ENCODE results near the gene KIF4A. TPM values are rescaled to one million over a fixed set of nuclear protein-coding genes. Genes with fewer than 3 reads are reported as not detected.
"Not testable (repeated sequence)": the region's sequence is repeated elsewhere in the genome, so short reads cannot be mapped to it uniquely, and the experiment has no call there.

The KIF4A gene, protein sequence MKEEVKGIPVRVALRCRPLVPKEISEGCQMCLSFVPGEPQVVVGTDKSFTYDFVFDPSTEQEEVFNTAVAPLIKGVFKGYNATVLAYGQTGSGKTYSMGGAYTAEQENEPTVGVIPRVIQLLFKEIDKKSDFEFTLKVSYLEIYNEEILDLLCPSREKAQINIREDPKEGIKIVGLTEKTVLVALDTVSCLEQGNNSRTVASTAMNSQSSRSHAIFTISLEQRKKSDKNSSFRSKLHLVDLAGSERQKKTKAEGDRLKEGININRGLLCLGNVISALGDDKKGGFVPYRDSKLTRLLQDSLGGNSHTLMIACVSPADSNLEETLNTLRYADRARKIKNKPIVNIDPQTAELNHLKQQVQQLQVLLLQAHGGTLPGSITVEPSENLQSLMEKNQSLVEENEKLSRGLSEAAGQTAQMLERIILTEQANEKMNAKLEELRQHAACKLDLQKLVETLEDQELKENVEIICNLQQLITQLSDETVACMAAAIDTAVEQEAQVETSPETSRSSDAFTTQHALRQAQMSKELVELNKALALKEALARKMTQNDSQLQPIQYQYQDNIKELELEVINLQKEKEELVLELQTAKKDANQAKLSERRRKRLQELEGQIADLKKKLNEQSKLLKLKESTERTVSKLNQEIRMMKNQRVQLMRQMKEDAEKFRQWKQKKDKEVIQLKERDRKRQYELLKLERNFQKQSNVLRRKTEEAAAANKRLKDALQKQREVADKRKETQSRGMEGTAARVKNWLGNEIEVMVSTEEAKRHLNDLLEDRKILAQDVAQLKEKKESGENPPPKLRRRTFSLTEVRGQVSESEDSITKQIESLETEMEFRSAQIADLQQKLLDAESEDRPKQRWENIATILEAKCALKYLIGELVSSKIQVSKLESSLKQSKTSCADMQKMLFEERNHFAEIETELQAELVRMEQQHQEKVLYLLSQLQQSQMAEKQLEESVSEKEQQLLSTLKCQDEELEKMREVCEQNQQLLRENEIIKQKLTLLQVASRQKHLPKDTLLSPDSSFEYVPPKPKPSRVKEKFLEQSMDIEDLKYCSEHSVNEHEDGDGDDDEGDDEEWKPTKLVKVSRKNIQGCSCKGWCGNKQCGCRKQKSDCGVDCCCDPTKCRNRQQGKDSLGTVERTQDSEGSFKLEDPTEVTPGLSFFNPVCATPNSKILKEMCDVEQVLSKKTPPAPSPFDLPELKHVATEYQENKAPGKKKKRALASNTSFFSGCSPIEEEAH
- total RNA-seq: 10 to 100 TPM; 17.2 to 29.8 TPM

DNA sequence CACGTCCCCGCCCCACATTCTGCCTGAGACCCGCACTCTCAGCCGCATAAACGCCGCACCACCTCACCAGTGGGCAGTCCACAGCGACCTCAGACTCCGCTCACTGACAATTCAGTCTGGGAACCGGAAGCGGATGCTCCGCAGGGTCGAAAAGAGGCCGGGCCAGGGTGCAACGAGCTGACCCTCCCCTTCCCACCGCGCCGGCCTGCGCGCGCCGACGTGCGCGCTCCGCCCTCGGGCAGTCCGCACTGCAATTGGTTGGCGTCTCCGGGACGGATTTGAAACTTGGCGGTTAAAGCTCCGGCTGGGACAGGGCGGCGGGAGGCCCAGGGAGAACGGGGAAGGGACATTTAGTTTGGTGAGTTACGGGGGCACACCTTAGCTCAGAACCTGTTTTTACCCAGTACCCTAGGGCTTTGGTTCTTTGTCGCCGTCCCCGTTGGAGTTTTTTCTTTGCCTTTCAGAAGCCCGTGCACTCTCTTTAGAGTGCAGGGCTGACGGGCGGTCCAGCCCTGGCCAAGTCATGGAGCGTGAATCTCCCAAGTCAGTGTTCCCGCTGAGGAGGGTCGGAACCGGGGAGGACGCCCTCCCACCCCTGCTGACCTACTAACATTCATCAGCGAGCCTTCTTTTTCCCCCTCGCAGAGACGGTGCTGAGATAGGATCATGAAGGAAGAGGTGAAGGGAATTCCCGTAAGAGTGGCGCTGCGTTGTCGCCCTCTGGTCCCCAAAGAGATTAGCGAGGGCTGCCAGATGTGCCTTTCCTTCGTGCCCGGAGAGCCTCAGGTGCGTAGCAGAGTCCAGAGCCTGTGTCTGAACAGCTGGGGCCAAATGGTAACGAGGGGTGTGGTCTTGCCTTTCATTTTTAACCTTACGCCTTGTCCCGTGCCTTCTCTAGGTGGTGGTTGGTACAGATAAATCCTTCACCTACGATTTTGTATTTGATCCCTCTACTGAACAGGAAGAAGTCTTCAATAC lies at the start of gene KIF4A, which contains the start of gene PDZD11:
TSS of gene KIF4A (plus strand) at position 312 of the 978 bp plus-strand sequence. CDS start at position 667, 355 bp downstream.
TSS of gene PDZD11 (minus strand) at position 135 of the 978 bp plus-strand sequence. CDS start 586 bp downstream, outside the sequence.
- Mint-ChIP-seq H3K9me3 (no peaks in the 10 kb centered on the region), H3K4me3 (peak within 1 kb of the TSS; percentile 84), H3K36me3 (peaks cover under 1% of the 10 kb centered on the region), H3K27ac (peak within 1 kb of the TSS; percentile 60 to 81), H3K27me3 (peaks cover 0 to 2% of the 10 kb centered on the region in 2 donors), H3K4me1 (ENCODE audit: low read depth in 2 of 2) (peaks cover under 1 to 6% of the 10 kb centered on the region in 2 donors)
- ATAC-seq (peak; percentile 99 to 100), DNase-seq (ENCODE audit: low spot score) (peak; percentile 89)

DNA sequence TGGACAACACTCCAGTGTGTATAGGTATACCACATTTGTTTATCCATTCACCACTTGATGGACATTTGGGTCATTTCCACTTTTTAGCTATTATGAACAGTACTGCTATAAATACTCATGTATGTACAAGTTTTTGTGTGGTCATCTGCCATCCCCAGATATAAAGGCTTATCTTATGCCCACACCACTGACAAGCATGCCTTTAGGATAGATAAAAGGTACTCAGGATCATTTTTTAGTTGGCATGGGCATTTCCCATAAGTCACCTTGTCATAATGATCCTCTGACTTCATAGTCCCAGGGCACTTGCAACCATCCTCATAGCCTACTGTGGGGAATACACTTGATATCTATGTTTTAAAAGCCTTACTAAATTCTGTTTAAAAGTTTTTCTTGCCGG lies 49.2 kb upstream of the KIF4A start:
- no peaks in the 10 kb centered on the region for H3K4me1 Mint-ChIP-seq (ENCODE audit: low read depth in 2 of 2)
- no peaks in the 10 kb centered on the region for H3K9me3 Mint-ChIP-seq
- no peaks in the 10 kb centered on the region for H3K36me3 Mint-ChIP-seq
- ATAC-seq (no peak), DNase-seq (ENCODE audit: low spot score) (no peak)
- no peak overlapping the region for H3K27ac Mint-ChIP-seq
- no peak overlapping the region for H3K4me3 Mint-ChIP-seq
- H3K27me3 Mint-ChIP-seq: peaks cover 0 to 16% of the 10 kb centered on the region in 2 donors

DNA sequence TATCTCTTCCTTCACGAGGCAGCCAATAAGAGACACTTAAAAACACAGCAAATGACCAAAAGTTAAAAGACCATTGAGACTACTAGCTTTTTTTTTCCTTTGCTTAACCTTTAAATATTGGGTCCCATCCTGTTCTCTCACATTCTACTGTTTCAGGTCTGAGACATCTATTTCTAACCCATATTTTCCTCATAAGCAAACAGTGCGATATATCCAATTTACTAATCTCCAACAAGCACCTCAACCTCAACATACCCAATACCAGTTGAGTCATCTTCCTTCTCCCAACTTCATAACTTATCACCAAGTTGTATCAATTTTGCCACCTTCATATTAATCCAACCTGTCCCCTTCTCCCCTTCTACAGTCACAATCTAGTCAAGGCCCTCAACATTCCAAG lies 48.4 kb upstream of the KIF4A start:
- ATAC-seq: no peak
- no peak overlapping the region for H3K4me3 Mint-ChIP-seq

DNA sequence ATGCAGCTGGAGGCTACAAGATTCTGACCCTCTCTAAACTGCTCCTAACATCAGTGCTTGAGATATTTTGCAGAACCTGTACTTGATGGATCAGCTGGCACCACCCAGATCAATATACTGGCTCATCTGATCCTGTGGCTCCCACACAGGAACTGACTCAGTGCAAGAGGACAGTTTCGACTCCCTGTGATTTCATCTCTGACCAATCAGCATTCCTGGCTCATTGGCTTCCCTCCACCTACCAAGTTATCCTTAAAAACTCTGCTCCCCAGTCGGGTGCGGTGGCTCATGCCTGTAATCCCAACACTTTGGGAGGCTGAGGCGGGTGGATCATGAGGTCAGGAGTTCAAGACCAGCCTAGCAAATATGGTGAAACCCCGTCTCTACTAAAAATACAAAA lies 46.3 kb upstream of the KIF4A start:
- H3K36me3 Mint-ChIP-seq; H3K9me3 Mint-ChIP-seq; DNase-seq (ENCODE audit: low spot score); H3K27ac Mint-ChIP-seq; H3K4me3 Mint-ChIP-seq; ATAC-seq; H3K4me1 Mint-ChIP-seq (ENCODE audit: low read depth in 2 of 2): not testable (repeated sequence)
- H3K27me3 Mint-ChIP-seq: peaks cover 0 to 10% of the 10 kb centered on the region in 2 donors

More for the DNA sequence above, 48.4 kb upstream of the KIF4A start:
- H3K4me1 Mint-ChIP-seq (ENCODE audit: low read depth in 2 of 2): no peaks in the 10 kb centered on the region
- H3K36me3 Mint-ChIP-seq: no peaks in the 10 kb centered on the region
- peaks cover 0 to 16% of the 10 kb centered on the region in 2 donors for H3K27me3 Mint-ChIP-seq
- DNase-seq (ENCODE audit: low spot score): no peak
- H3K9me3 Mint-ChIP-seq: no peaks in the 10 kb centered on the region
- no peak overlapping the region for H3K27ac Mint-ChIP-seq

DNA sequence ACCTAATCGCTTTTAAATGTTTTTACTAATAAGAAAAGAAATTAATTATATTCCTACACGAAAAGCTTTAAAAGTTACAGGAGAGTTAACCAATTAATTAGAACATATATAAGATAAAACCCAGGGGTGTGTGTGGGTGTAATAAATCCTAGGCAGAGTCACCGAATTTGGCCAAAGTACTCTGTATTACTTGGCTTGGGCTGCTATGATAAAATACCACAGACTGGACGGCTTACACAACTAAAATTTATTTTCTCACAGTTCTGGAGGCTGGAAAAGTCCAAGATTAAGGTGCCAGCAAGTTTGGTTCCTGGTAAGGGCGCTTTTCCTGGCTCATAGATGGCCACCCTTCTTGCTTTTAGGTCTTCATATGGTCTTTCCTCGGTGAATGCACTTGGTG lies 45.0 kb upstream of the KIF4A start:
- no peak overlapping the region for H3K27ac Mint-ChIP-seq
- no peaks in the 10 kb centered on the region for H3K36me3 Mint-ChIP-seq
- H3K9me3 Mint-ChIP-seq: no peaks in the 10 kb centered on the region
- H3K4me1 Mint-ChIP-seq (ENCODE audit: low read depth in 2 of 2): no peaks in the 10 kb centered on the region
- H3K27me3 Mint-ChIP-seq: peaks cover 0 to 10% of the 10 kb centered on the region in 2 donors
- no peak overlapping the region for H3K4me3 Mint-ChIP-seq
- DNase-seq (ENCODE audit: low spot score): no peak
- no peak for ATAC-seq

DNA sequence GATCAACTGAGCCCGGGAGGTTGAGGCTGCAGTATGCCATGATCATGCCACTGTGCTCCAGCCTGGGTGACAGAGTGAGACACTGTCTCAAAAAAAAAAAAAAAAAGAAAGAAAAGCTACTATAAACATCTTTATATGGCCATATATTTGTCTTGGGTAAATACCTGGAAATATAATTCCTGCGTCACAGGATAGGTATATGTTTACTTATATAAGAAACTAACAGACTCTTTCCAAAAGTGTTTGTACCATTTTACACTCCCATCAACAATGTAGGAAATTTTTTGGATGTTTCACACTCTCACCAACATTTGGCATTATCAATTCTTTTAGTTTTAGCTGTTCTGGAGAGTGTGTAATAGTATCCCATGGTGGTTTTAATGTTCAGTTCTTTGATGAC lies 42.7 kb upstream of the KIF4A start:
- peaks cover 0 to 5% of the 10 kb centered on the region in 2 donors for H3K27me3 Mint-ChIP-seq
- no peak overlapping the region for H3K4me3 Mint-ChIP-seq
- ATAC-seq (no peak), DNase-seq (ENCODE audit: low spot score) (no peak)
- H3K27ac Mint-ChIP-seq: no peak overlapping the region
- H3K9me3 Mint-ChIP-seq: no peaks in the 10 kb centered on the region
- H3K4me1 Mint-ChIP-seq (ENCODE audit: low read depth in 2 of 2): no peaks in the 10 kb centered on the region
- no peaks in the 10 kb centered on the region for H3K36me3 Mint-ChIP-seq

DNA sequence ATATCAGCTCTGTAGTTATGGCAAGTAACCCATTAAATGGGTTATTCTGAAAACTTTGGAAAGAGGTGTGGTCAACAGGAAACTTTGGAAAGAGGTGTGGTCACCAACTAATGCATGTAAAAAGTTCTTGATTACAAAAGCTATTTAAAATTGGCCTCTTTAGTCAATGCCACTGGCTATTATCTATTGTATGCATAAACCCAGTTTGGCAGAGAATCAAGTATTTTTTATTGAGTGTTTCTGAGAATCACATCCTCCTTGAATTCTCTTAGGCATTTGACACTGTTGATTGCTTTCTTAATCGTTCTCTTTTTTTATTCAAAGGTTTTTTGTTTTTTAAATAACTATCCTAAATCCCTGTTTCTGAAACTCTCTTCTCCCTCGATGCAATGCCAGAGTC lies 37.4 kb upstream of the KIF4A start:
- ATAC-seq (no peak), DNase-seq (ENCODE audit: low spot score) (no peak)
- Mint-ChIP-seq H3K4me3 (no peak overlapping the region), H3K4me1 (ENCODE audit: low read depth in 2 of 2) (no peaks in the 10 kb centered on the region), H3K9me3 (no peaks in the 10 kb centered on the region), H3K36me3 (no peaks in the 10 kb centered on the region), H3K27me3 (peaks cover 0 to 7% of the 10 kb centered on the region in 2 donors), H3K27ac (no peak overlapping the region)

DNA sequence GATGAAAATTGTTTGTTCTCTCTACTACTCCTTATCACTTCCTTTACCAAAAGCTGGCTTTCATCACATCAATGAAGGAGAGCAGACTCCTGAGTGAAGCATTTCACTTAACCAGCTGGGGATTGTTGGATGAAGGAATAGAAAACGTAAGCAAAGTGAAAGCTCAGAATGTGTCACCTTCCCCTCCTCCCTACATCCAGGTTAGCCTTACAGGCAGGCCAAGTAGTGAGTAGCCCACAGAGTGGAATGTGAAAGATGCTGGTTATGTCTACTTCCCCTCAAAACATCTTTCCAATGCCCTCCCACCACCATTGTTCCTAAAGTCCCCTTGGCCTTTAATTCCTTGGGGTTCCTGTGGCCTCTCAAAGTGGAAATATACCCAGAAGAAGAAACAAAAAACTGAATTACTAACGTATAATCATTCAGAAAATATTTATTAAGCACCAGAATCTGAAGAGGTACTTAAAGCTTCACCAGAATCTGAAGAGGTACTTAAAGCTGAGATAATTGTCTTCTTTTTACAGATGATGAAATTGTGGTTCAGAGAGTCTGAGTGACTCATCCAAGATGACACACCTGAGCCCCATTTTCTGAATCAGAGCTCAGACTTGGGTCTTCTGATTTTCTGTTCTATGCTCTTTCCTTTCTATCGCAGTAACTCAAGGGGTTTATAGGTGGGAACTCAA lies 36.4 kb upstream of the KIF4A start:
- Mint-ChIP-seq H3K9me3 (no peaks in the 10 kb centered on the region), H3K4me3 (no peak overlapping the region), H3K27me3 (peaks cover 0 to 7% of the 10 kb centered on the region in 2 donors), H3K4me1 (ENCODE audit: low read depth in 2 of 2) (no peaks in the 10 kb centered on the region), H3K36me3 (no peaks in the 10 kb centered on the region), H3K27ac (no peak overlapping the region)
- ATAC-seq (no peak), DNase-seq (ENCODE audit: low spot score) (no peak)

DNA sequence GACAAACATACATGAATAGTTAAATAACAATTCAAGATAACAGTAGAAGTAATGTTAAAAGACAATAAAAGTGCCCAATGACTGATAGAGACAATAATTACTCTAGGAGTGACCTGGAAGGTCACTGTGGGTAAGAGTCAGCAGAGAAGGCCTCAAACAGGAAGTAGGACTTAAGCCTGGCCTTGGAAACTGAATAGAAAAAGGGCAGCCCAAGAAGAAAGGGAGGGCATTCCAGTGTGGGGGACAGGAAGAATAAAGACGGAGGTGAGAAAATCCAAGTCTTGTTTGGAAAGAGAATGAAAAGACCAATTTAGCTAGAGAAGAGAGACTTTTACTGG lies 35.9 kb upstream of the KIF4A start:
- ATAC-seq (no peak), DNase-seq (ENCODE audit: low spot score) (no peak)
- H3K27me3 Mint-ChIP-seq: peaks cover 0 to 7% of the 10 kb centered on the region in 2 donors
- H3K4me1 Mint-ChIP-seq (ENCODE audit: low read depth in 2 of 2): no peaks in the 10 kb centered on the region
- no peaks in the 10 kb centered on the region for H3K9me3 Mint-ChIP-seq
- no peak overlapping the region for H3K4me3 Mint-ChIP-seq
- H3K36me3 Mint-ChIP-seq: no peaks in the 10 kb centered on the region
- H3K27ac Mint-ChIP-seq: no peak overlapping the region

DNA sequence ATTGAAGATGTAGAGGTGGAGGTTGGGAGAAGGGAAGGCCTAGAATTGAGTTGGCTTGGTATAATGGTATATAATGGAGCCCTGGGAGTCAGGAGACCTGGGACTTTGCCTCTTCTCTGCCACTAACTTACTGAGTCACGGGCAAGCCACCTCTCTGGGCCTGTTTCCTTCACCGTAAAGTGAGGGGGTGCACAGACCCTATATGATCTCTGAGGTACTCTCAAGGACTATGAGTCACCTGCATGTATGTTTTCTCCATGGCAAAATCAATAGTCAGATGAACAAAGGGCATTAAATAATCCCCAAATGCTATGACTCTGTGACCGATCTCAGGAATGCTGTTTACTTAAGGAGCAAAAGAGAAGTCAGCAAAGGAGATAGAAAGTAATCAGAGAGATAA lies 35.0 kb upstream of the KIF4A start:
- Mint-ChIP-seq H3K9me3 (no peaks in the 10 kb centered on the region), H3K36me3 (no peaks in the 10 kb centered on the region), H3K27ac (no peak overlapping the region), H3K4me1 (ENCODE audit: low read depth in 2 of 2) (no peaks in the 10 kb centered on the region), H3K27me3 (peaks cover 0 to 7% of the 10 kb centered on the region in 2 donors), H3K4me3 (no peak overlapping the region)
- DNase-seq (ENCODE audit: low spot score) (no peak), ATAC-seq (no peak)

DNA sequence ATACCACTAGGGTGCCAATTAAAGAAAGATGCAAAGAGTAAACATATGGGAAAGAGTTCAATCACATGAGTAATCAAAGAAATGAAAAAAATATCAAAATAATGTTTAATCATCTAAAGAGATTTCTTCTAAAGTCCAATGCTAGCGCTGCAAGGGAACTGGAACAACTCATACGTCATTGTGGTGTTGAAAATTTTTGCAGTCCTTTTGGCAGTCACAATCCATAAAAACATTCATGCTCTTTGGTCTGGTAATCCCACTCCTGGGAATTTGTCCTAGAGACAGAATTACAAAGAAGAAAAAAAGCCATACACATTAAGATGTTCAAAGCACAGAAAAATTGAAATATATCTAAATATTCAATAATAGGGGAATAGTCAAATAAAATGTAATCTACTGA lies 34.5 kb upstream of the KIF4A start:
- peaks cover 0 to 7% of the 10 kb centered on the region in 2 donors for H3K27me3 Mint-ChIP-seq
- H3K4me1 Mint-ChIP-seq (ENCODE audit: low read depth in 2 of 2): no peaks in the 10 kb centered on the region
- no peak for ATAC-seq
- no peaks in the 10 kb centered on the region for H3K9me3 Mint-ChIP-seq
- H3K36me3 Mint-ChIP-seq: no peaks in the 10 kb centered on the region
- H3K27ac Mint-ChIP-seq: no peak overlapping the region
- no peak overlapping the region for H3K4me3 Mint-ChIP-seq
- DNase-seq (ENCODE audit: low spot score): no peak
